Lower leg skin (tissue), 4 donors: ENCODE measurements around the gene STRN. TPM values are rescaled to one million over a fixed set of nuclear protein-coding genes. Genes with fewer than 3 reads are reported as not detected.
"Not testable (repeated sequence)": the region's sequence is repeated elsewhere in the genome, so short reads cannot be mapped to it uniquely, and the experiment has no call there.

Source experiments
- DNase-seq, 2 donors: peaks; one replicate each; pipeline ENCODE4 v3.0.0-alpha.2; 2019; ENCODE audit warnings: low spot score in 2 of 2
- H3K4me3 ChIP-seq: fragments of 200-600 bp; sonication (generic); 2 replicates; pipeline ENCODE4 v1.5.1; 2017; ENCODE audit warnings: mild to moderate bottlenecking, low read depth; ENCODE audit not compliant: poor library complexity, severe bottlenecking
- CTCF ChIP-seq, 3 donors: fragments of 450-650 bp; IDR thresholded peaks; one replicate each; pipeline ENCODE4 v1.5.1; 2016; ENCODE audit warnings: antibody characterized with exemption in 3 of 3, mild to moderate bottlenecking in 3 of 3, moderate library complexity in 2 of 3
- POLR2A ChIP-seq, 2 donors: fragments of 450-650 bp; IDR thresholded peaks; one replicate each; pipeline ENCODE4 v1.6.1; 2016 to 2017; ENCODE audit warnings: antibody characterized with exemption in 2 of 2, mild to moderate bottlenecking in 1 of 2, moderate library complexity in 1 of 2
- WGBS, 2 donors: methylation state at CpG; one replicate each; pipeline ENCODE4 v1.1.5; 2018; 5-methylcytosine and 5-hydroxymethylcytosine counted together
- intact Hi-C: fragments of 100-400 bp; cut with DNase I; formaldehyde crosslinking; loops from one replicate; pipeline ENCODE4 v1.15.0; 2023; ENCODE audit warnings: low total_unique reads
- total RNA-seq, 4 donors: library from RNA; depleted of rRNA; stranded (reverse); fragments of >200 nt; gene quantifications; one replicate each; pipeline ENCODE4 v1.1.0, GENCODE V29; 2016

The STRN gene
- total RNA-seq, 4 donors from 2014 or later = 34.4 to 41.9 (median 37.9) TPM

- 88 to 91% methylated on average over 6 of the region's 6 CpGs for WGBS, 2 donors
- intact Hi-C loops = loop anchor here (10.0 kb wide), 1 partner anchor 216 kb away; no protein-coding TSS in a partner anchor
- no peak for DNase-seq
- no peak overlapping the region for H3K4me3 ChIP-seq
- TF ChIP-seq CTCF (IDR thresholded peaks at IDR 0.05) = no peak
- TF ChIP-seq POLR2A (IDR thresholded peaks at IDR 0.05) = no peak
Measured at GRCh38 chr2:37000318-37000717, 34.0 kb upstream of the STRN start.

GRCh38 chr2:36999416-36999815, 33.1 kb upstream of the STRN start:
- intact Hi-C loops, H3K4me3 ChIP-seq, DNase-seq: not testable (repeated sequence)
- 96 to 98% methylated on average over 9 of the region's 9 CpGs for whole genome bisulfite sequencing, 2 donors

GRCh38 chr2:36993841-36994620, 27.7 kb upstream of the STRN start:
- DNase-seq = no peak
- no peak overlapping the region for H3K4me3 ChIP-seq
- intact Hi-C loops = no loop called here
- TF ChIP-seq CTCF (IDR thresholded peaks at IDR 0.05) = no peak
- TF ChIP-seq POLR2A (IDR thresholded peaks at IDR 0.05) = no peak
- WGBS, 2 donors = 51 to 67% methylated on average over 6 of the region's 6 CpGs

GRCh38 chr2:36988008-36988407, 21.7 kb upstream of the STRN start:
- no peak overlapping the region for H3K4me3 ChIP-seq
- no peak for DNase-seq
- WGBS, 2 donors = 90% methylated on average over 6 of the region's 6 CpGs
- intact Hi-C loops = loop anchor here (10.0 kb wide), 1 partner anchor 87 kb away; no protein-coding TSS in a partner anchor
- no peak for TF ChIP-seq CTCF (IDR thresholded peaks at IDR 0.05)
- no peak for TF ChIP-seq POLR2A (IDR thresholded peaks at IDR 0.05)

GRCh38 chr2:36982467-36982866, 16.1 kb upstream of the STRN start:
- TF ChIP-seq CTCF (IDR thresholded peaks at IDR 0.05) (no peak), POLR2A (IDR thresholded peaks at IDR 0.05) (no peak)
- WGBS, 2 donors = 84 to 90% methylated on average over 3 of the region's 3 CpGs
- intact Hi-C loops = loop anchor here (10.0 kb wide), 1 partner anchor 92 kb away; no protein-coding TSS in a partner anchor
- no peak overlapping the region for H3K4me3 ChIP-seq
- no peak for DNase-seq

- TF ChIP-seq POLR2A (IDR thresholded peaks at IDR 0.05) = no peak
- no peak for TF ChIP-seq CTCF (IDR thresholded peaks at IDR 0.05)
- 90 to 97% methylated on average over 2 of the region's 2 CpGs for WGBS, 2 donors
- no peak overlapping the region for H3K4me3 ChIP-seq
- intact Hi-C loops = loop anchor here (10.0 kb wide), 1 partner anchor 93 kb away; no protein-coding TSS in a partner anchor
- no peak for DNase-seq
Measured at GRCh38 chr2:36981911-36982310, 15.6 kb upstream of the STRN start.

GRCh38 chr2:36979007-36979406, 12.7 kb upstream of the STRN start:
- DNase-seq, H3K4me3 ChIP-seq, intact Hi-C loops: not testable (repeated sequence)
- WGBS, 2 donors = 94 to 97% methylated on average over 3 of the region's 3 CpGs
